H1 (cell line): Measurements from ENCODE around the gene DEGS2. TPM values are rescaled to one million over a fixed set of nuclear protein-coding genes. Genes with fewer than 3 reads are reported as not detected.

Source experiments
- CTCF ChIA-PET: fragments of 300-600 bp; sonication (Branson Sonifier 250); formaldehyde crosslinking; loops from one replicate; lab custom pipeline; 2021; ENCODE audit not compliant: partially characterized antibody; lab: Charles Lee
- POLR2A ChIA-PET: fragments of 300-600 bp; sonication (Branson Sonifier 250); formaldehyde crosslinking; loops from one replicate; lab custom pipeline; 2021; ENCODE audit warnings: inconsistent platforms; ENCODE audit not compliant: partially characterized antibody; lab: Charles Lee
- DNase-seq, 2 experiments: peaks; one replicate each; pipeline versions ENCODE4 v3.0.0 to v3.0.0-alpha.2; 2010 to 2022; ENCODE audit warnings: low spot score in 2 of 2, low read depth in 1 of 2, mixed read lengths in 1 of 2
- FAIRE-seq: peaks from 2 replicates; lab custom pipeline; 2011; peaks lifted over from hg19 to GRCh38; lab: Jason Lieb, UNC
- H2AFZ ChIP-seq: 2 replicates; pipeline ENCODE4 v1.8.1; 2012; ENCODE audit warnings: low read length, inconsistent platforms
- H2AK5ac ChIP-seq: 2 replicates; pipeline ENCODE4 v1.6.1; 2013; ENCODE audit warnings: low read depth, low read length
- H2BK120ac ChIP-seq: replicated peaks from 2 replicates; pipeline ENCODE3; 2013; ENCODE audit warnings: low read depth, low read length, inconsistent platforms
- H2BK12ac ChIP-seq: 2 replicates; pipeline ENCODE4 v1.6.1; 2013; ENCODE audit warnings: low read depth, low read length
- H2BK15ac ChIP-seq: 2 replicates; pipeline ENCODE4 v1.6.1; 2013; ENCODE audit warnings: low read length
- H2BK20ac ChIP-seq: 2 replicates; pipeline ENCODE4 v1.6.1; 2013; ENCODE audit warnings: low read length
- H2BK5ac ChIP-seq: 2 replicates; pipeline ENCODE4 v1.6.1; 2013; ENCODE audit warnings: low read depth, low read length
- H3K14ac ChIP-seq: 2 replicates; pipeline ENCODE4 v1.6.1; 2013; ENCODE audit warnings: inconsistent platforms; ENCODE audit not compliant: insufficient read length
- H3K18ac ChIP-seq: 2 replicates; pipeline ENCODE4 v1.6.1; 2013; ENCODE audit warnings: low read length; ENCODE audit errors: extremely low read depth
- H3K23ac ChIP-seq: 2 replicates; pipeline ENCODE4 v1.6.1; 2013; ENCODE audit warnings: inconsistent platforms; ENCODE audit not compliant: insufficient read length
- H3K23me2 ChIP-seq: 2 replicates; pipeline ENCODE4 v1.6.1; 2013; ENCODE audit warnings: low read depth, low read length
- H3K27ac ChIP-seq: 2 replicates; pipeline ENCODE4 v1.6.1; 2011; ENCODE audit warnings: low read depth, low read length, inconsistent platforms
- H3K27me3 ChIP-seq, 4 experiments: replicated peaks in 1 of 4; 1 replicate in 1 of 4; 2 replicates in 3 of 4; pipeline versions ENCODE4 v1.6.1 to v1.8.1; 2011 to 2013; ENCODE audit warnings: low read length in 3 of 4, mild to moderate bottlenecking in 3 of 4, inconsistent platforms in 2 of 4, mixed read lengths in 2 of 4, moderate library complexity in 1 of 4; ENCODE audit not compliant: control insufficient read depth in 3 of 4, insufficient read depth in 3 of 4; ENCODE audit errors: extremely low read depth in 1 of 4
- H3K36me3 ChIP-seq, 4 experiments: 2 replicates each; pipeline versions ENCODE4 v1.6.1 to v1.8.1; 2011 to 2013; ENCODE audit warnings: mild to moderate bottlenecking in 4 of 4, low read length in 3 of 4, moderate library complexity in 2 of 4, control low read depth in 1 of 4, inconsistent platforms in 1 of 4; ENCODE audit not compliant: insufficient read depth in 4 of 4, control insufficient read depth in 2 of 4
- H3K4ac ChIP-seq: replicated peaks from 2 replicates; pipeline ENCODE3; 2013; ENCODE audit warnings: low read length, low read depth, mixed read lengths, inconsistent platforms; ENCODE audit not compliant: insufficient read length
- H3K4me1 ChIP-seq, 4 experiments: replicated peaks in 1 of 4; 1 replicate in 1 of 4; 2 replicates in 3 of 4; pipeline versions ENCODE4 v1.6.1 to v1.8.1; 2011 to 2013; ENCODE audit warnings: low read length in 3 of 4, inconsistent platforms in 2 of 4, mixed read lengths in 1 of 4; ENCODE audit not compliant: insufficient read depth in 4 of 4, control insufficient read depth in 3 of 4
- H3K4me2 ChIP-seq, 2 experiments: 2 replicates each; pipeline versions ENCODE4 v1.6.1 to v1.8.1; 2011 to 2013; ENCODE audit warnings: low read depth in 2 of 2, low read length in 2 of 2, control low read depth in 1 of 2, inconsistent platforms in 1 of 2, mild to moderate bottlenecking in 1 of 2; ENCODE audit not compliant: insufficient read depth in 1 of 2
- H3K4me3 ChIP-seq, 4 experiments: fragments of 200-600, 300-600 bp in 1 of 4; sonication (generic), shearing (Covaris generic), sonication (Bioruptor Twin) in 1 of 4; 2 replicates each; pipeline versions ENCODE4 v1.5.1 to v1.8.1; 2011 to 2016; ENCODE audit warnings: low read length in 4 of 4, low read depth in 3 of 4, control low read depth in 2 of 4, inconsistent platforms in 2 of 4, mild to moderate bottlenecking in 2 of 4, mixed read lengths in 1 of 4, moderate library complexity in 1 of 4; ENCODE audit not compliant: insufficient read depth in 2 of 4; ENCODE audit errors: extremely low read depth in 1 of 4
- H3K56ac ChIP-seq: replicated peaks from 2 replicates; pipeline ENCODE3; 2013; ENCODE audit warnings: low read depth, mild to moderate bottlenecking, mixed read lengths, low read length, inconsistent platforms; ENCODE audit not compliant: insufficient read length
- H3K79me1 ChIP-seq: 2 replicates; pipeline ENCODE4 v1.6.1; 2013; ENCODE audit warnings: low read depth, low read length, control low read depth
- H3K79me2 ChIP-seq, 2 experiments: 2 replicates each; pipeline versions ENCODE4 v1.6.1 to v1.8.1; 2012 to 2013; ENCODE audit warnings: low read length in 2 of 2, mild to moderate bottlenecking in 2 of 2, inconsistent platforms in 1 of 2; ENCODE audit not compliant: insufficient read depth in 2 of 2, control insufficient read depth in 1 of 2
- H3K9ac ChIP-seq, 4 experiments: replicated peaks in 1 of 4; 1 replicate in 1 of 4; 2 replicates in 3 of 4; pipeline versions ENCODE4 v1.6.1 to v1.8.1; 2011 to 2013; ENCODE audit warnings: low read depth in 3 of 4, low read length in 3 of 4, control low read depth in 2 of 4, mild to moderate bottlenecking in 2 of 4, moderate library complexity in 2 of 4, inconsistent platforms in 1 of 4; ENCODE audit errors: extremely low read depth in 1 of 4
- H3K9me3 ChIP-seq, 2 experiments: 2 replicates each; pipeline versions ENCODE4 v1.6.1 to v1.8.1; 2012 to 2013; ENCODE audit warnings: mild to moderate bottlenecking in 2 of 2, moderate library complexity in 2 of 2, control low read depth in 1 of 2, inconsistent platforms in 1 of 2, low read depth in 1 of 2, low read length in 1 of 2, mixed read lengths in 1 of 2; ENCODE audit not compliant: insufficient read depth in 2 of 2
- H4K20me1 ChIP-seq, 2 experiments: replicated peaks in 1 of 2; 2 replicates each; pipeline versions ENCODE3 to v1.8.1; 2011 to 2013; ENCODE audit warnings: inconsistent platforms in 2 of 2, low read length in 2 of 2, mild to moderate bottlenecking in 1 of 2; ENCODE audit not compliant: insufficient read depth in 2 of 2, control insufficient read depth in 1 of 2
- H4K5ac ChIP-seq: 2 replicates; pipeline ENCODE4 v1.6.1; 2013; ENCODE audit warnings: low read length, low read depth, mixed read lengths, inconsistent platforms; ENCODE audit not compliant: insufficient read length
- H4K8ac ChIP-seq: 2 replicates; pipeline ENCODE4 v1.8.0; 2013; ENCODE audit warnings: mild to moderate bottlenecking, moderate library complexity, low read length, inconsistent platforms; ENCODE audit not compliant: insufficient read depth; ENCODE audit errors: extremely low read depth
- H4K91ac ChIP-seq: replicated peaks from 2 replicates; pipeline ENCODE3; 2013; ENCODE audit warnings: low read length, mixed read lengths, inconsistent platforms; ENCODE audit not compliant: insufficient read length
- CBX5 ChIP-seq: fragments of 300-800, 300-1000 bp; sonication (generic); IDR thresholded peaks from 2 replicates; pipeline ENCODE4 v1.7.1; 2016; ENCODE audit warnings: antibody characterized with exemption, low read length, low read depth
- GABPA ChIP-seq: IDR thresholded peaks from 2 replicates; pipeline ENCODE4 v1.6.1; 2011; ENCODE audit warnings: mild to moderate bottlenecking, low read length, moderate library complexity, borderline replicate concordance; ENCODE audit not compliant: insufficient read depth
- SUZ12 ChIP-seq: fragments of 200-600 bp; sonication (generic); IDR thresholded peaks from 2 replicates; pipeline ENCODE4 v1.6.1; 2012; ENCODE audit warnings: mild to moderate bottlenecking, inconsistent platforms, low read length, moderate library complexity, mixed read lengths
- ZNF274 ChIP-seq: IDR thresholded peaks from 2 replicates; pipeline ENCODE4 v1.7.0; 2012; ENCODE audit warnings: low read length, borderline replicate concordance; ENCODE audit errors: extremely low read depth
- WGBS, 2 experiments: shearing (Covaris generic) in 1 of 2; methylation state at CpG; one replicate each; pipeline versions ENCODE4 v1.1.6 to v1.1.7; 2013 to 2015; ENCODE audit warnings: low lambda C conversion rate in 2 of 2, mixed read lengths in 2 of 2, inconsistent platforms in 1 of 2, low coverage in 1 of 2, missing lambda C conversion rate in 1 of 2; ENCODE audit not compliant: insufficient replicate concordance in 2 of 2, insufficient coverage in 1 of 2, insufficient read length in 1 of 2; ENCODE audit errors: extremely low coverage in 1 of 2, missing lambda C conversion rate in 1 of 2; 5-methylcytosine and 5-hydroxymethylcytosine counted together
- polyA plus RNA-seq, 7 experiments: library from polyadenylated mRNA; depleted of rRNA in 3 of 7; stranded (reverse) in 5 of 7; unstranded in 2 of 7; fragments of >200 nt in 5 of 7; fragments of 200-250 nt in 2 of 7; gene quantifications; 1 replicate in 5 of 7; 2 replicates in 1 of 7; 4 replicates in 1 of 7; pipeline versions ENCODE4 v1.2.1 to v1.2.3, GENCODE V29; 2011 to 2013; ENCODE audit warnings: missing spikeins in 2 of 7, mixed read lengths in 2 of 7
- total RNA-seq: library from RNA; stranded (reverse); fragmentation: NEBNext Ultra II Directional; extraction: Animal tissue kit (Norgen Biotek cat#: 25700); gene quantifications from 2 replicates; pipeline ENCODE4 v1.2.1, GENCODE V29; 2021

The DEGS2 gene
- total and polyA plus RNA-seq, 2 of the 8 experiments (the other 6 are each of a cell fraction or from before 2014, with no cell fraction given) = 0.61 to 0.82 TPM

DNA sequence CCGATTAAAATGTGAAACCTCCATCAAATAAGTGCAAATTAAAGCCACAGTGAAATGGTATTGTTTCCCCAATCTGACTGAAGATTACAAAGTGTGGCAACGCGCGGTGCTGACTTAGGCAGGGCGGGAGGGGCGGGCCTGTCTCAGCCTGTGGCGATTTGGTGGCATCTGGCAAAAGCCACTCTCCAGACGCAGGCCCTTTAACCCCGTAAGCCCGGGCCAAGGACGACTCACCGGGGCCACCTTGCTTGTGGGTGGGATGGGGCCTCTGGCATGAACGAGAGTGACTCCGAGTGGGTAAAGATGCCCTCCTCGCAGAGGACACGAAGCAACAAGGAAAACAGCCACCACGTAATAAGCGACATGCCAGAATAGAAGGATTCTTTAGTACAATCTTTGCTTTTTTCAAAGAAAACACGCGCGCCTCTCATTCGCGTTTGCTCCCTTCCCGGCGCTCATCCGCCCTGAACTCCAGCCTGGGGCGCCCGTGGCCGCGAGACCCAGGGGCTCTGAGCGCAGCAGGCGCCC lies 815 bp downstream of the DEGS2 start:
- no peak overlapping the region for H2AFZ ChIP-seq
- no peak overlapping the region for H2BK12ac ChIP-seq
- no peak overlapping the region for H2BK120ac ChIP-seq

More for the DNA sequence above, 815 bp downstream of the DEGS2 start:
- Histone ChIP-seq H3K79me1 (no peaks in the 10 kb centered on the region), H3K56ac (no peak overlapping the region), H3K9ac (no peak overlapping the region), H3K79me2 (no peaks in the 10 kb centered on the region), H3K9me3 (no peaks in the 10 kb centered on the region), H3K23me2 (peaks cover 4% of the 10 kb centered on the region; the same call in 1 of the 2 replicates), H2BK5ac (no peak overlapping the region), H3K4me2 (peak overlapping the region; percentile 53 to 77), H3K4ac (no peak overlapping the region), H2AK5ac (no peak overlapping the region), H2BK15ac (no peak overlapping the region), H3K18ac (no peak overlapping the region), H4K20me1 (peaks cover 0 to 11% of the 10 kb centered on the region in 2 experiments), H2BK20ac (no peak overlapping the region), H3K27me3 (peaks cover 17 to 44% (median 39%) of the 10 kb centered on the region in 4 experiments), H3K27ac (no peak overlapping the region), H3K14ac (no peak overlapping the region), H4K91ac (no peak overlapping the region), H3K36me3 (no peaks in the 10 kb centered on the region; a peak in 1 of 8 replicates), H4K8ac (no peak overlapping the region), H3K4me1 (peaks cover 0 to 11% (median 2%) of the 10 kb centered on the region in 4 experiments; a peak in 5 of 7 replicates), H3K23ac (no peak overlapping the region), H4K5ac (no peak overlapping the region), H3K4me3 (peak overlapping the region; percentile 46 to 69 (median 49))
- CTCF ChIA-PET = interaction anchor here (0.6 to 19.5 kb wide), 8 partner anchors 15 to 471 kb away, joined by 3 to 307 read pairs (median 4); no protein-coding TSS in a partner anchor
- POLR2A ChIA-PET = no interaction called here
- DNase-seq = no peak
- no peak for FAIRE-seq
- TF ChIP-seq ZNF274 = no peak
- TF ChIP-seq GABPA = 0 out of 2 replicates have a peak, but pooled peaks have one; percentile 7
- TF ChIP-seq SUZ12 = peak; percentile 62; the same call in 1 of the 2 replicates
- TF ChIP-seq CBX5 = no peak
- 33% methylated on average over 29 of the region's 32 CpGs; no CpG with 5 or more reads in 1 of the 2 experiments for WGBS, 2 experiments
